Upper lobe of left lung (tissue), 6 donors: Measurements from ENCODE around the gene MAPK7. TPM values are rescaled to one million over a fixed set of nuclear protein-coding genes. Genes with fewer than 3 reads are reported as not detected.

ENCODE experiments used
- ATAC-seq, 2 donors: fragments of 200-7000 bp; cut with Tn5 transposase; one replicate each; pipeline ENCODE4 v1.9.1; 2022; ENCODE audit warnings: mild to moderate bottlenecking in 2 of 2, moderate library complexity in 2 of 2; ENCODE audit not compliant: low FRiP score in 2 of 2
- DNase-seq, 2 donors: peaks; one replicate each; pipeline ENCODE4 v3.0.0-alpha.2; 2019 to 2020
- H3K27ac ChIP-seq, 4 donors: fragments of 200-600 bp; sonication (generic); one replicate each; pipeline ENCODE4 v1.5.1; 2016 to 2019
- H3K27me3 ChIP-seq, 4 donors: fragments of 200-600 bp; sonication (generic); one replicate each; pipeline ENCODE4 v1.5.1; 2017 to 2019
- H3K36me3 ChIP-seq, 4 donors: fragments of 200-600 bp; sonication (generic); one replicate each; pipeline ENCODE4 v1.5.1; 2016 to 2019
- H3K4me1 ChIP-seq, 4 donors: fragments of 200-600 bp; sonication (generic); one replicate each; pipeline ENCODE4 v1.5.1; 2018 to 2019
- H3K4me3 ChIP-seq, 4 donors: fragments of 200-600 bp; sonication (generic); one replicate each; pipeline ENCODE4 v1.5.1; 2017 to 2019; ENCODE audit warnings: mild to moderate bottlenecking in 2 of 4, moderate library complexity in 1 of 4
- H3K9me3 ChIP-seq, 4 donors: fragments of 200-600 bp; sonication (generic); one replicate each; pipeline ENCODE4 v1.5.1; 2018 to 2019
- EP300 ChIP-seq, 4 donors: sonication (generic); formaldehyde crosslinking; IDR thresholded peaks; one replicate each; pipeline ENCODE4 v1.5.1; 2017; ENCODE audit warnings: antibody characterized with exemption in 4 of 4, control low read depth in 2 of 4
- POLR2A ChIP-seq, 4 donors: fragments of 450-650 bp; IDR thresholded peaks; one replicate each; pipeline ENCODE4 v1.5.1; 2016 to 2017; ENCODE audit warnings: antibody characterized with exemption in 4 of 4, mild to moderate bottlenecking in 2 of 4
- POLR2AphosphoS5 ChIP-seq, 2 donors: sonication (generic); formaldehyde crosslinking; IDR thresholded peaks; one replicate each; pipeline ENCODE4 v1.5.1; 2017; ENCODE audit warnings: antibody characterized with exemption in 2 of 2
- WGBS, 2 donors: methylation state at CpG; one replicate each; pipeline ENCODE4 v1.1.5; 2017 to 2018; 5-methylcytosine and 5-hydroxymethylcytosine counted together
- total RNA-seq, 6 donors: library from RNA; depleted of rRNA in 4 of 6; stranded (reverse); fragments of >200 nt in 4 of 6; gene quantifications; one replicate each; pipeline versions ENCODE4 v1.1.0 to v1.2.1, GENCODE V29; 2016 to 2021
- TF ChIP-seq, protein P1 (sequence below), 6 experiments: fragments of 450-650 bp in 4 of 6; fragments of 200-600 bp in 2 of 6; sonication (generic) in 2 of 6; IDR thresholded peaks; one replicate each; pipeline ENCODE4 v1.5.1; 2016 to 2019; ENCODE audit warnings: antibody characterized with exemption in 6 of 6
- donor health status: DM: no; HTN: no; CAD: no; lungs with moderate emphysema.
- donor health status: DM: no; HTN: yes; CAD: no; lungs with severe emphysema.

MAPK7 gene
- total RNA-seq, 6 donors from 2014 or later, result 20.1 to 77.2 (median 37.6) TPM

DNA sequence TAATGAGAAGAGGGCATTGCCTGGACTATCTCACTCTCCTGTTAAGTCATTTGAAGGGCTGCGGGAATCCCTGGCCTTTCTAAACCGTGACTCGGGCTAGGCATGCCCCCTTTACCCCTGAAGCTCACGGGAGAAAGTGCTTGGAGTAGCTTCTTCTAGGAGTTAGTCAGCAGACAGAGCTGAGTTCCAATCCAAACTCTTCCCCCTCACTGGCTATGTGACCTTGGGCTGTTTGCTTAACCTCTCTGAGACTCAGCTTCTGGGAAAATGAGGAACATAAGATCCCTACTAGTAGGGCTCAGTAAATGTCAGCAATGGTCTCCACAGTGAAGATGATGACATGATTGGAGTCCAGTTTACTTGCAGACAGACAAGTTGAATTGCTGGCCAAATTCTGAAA is 10.1 kb upstream of the MAPK7 start:
- Histone ChIP-seq H3K27me3 (no peaks in the 10 kb centered on the region), H3K36me3 (no peaks in the 10 kb centered on the region), H3K4me3 (no peak overlapping the region), H3K27ac (peak overlapping the region in 1 of 4 donors; percentile 10), H3K4me1 (peaks cover 21 to 42% (median 33%) of the 10 kb centered on the region in 4 donors), H3K9me3 (no peaks in the 10 kb centered on the region)
- no peak for DNase-seq
- TF ChIP-seq, protein P1, sequence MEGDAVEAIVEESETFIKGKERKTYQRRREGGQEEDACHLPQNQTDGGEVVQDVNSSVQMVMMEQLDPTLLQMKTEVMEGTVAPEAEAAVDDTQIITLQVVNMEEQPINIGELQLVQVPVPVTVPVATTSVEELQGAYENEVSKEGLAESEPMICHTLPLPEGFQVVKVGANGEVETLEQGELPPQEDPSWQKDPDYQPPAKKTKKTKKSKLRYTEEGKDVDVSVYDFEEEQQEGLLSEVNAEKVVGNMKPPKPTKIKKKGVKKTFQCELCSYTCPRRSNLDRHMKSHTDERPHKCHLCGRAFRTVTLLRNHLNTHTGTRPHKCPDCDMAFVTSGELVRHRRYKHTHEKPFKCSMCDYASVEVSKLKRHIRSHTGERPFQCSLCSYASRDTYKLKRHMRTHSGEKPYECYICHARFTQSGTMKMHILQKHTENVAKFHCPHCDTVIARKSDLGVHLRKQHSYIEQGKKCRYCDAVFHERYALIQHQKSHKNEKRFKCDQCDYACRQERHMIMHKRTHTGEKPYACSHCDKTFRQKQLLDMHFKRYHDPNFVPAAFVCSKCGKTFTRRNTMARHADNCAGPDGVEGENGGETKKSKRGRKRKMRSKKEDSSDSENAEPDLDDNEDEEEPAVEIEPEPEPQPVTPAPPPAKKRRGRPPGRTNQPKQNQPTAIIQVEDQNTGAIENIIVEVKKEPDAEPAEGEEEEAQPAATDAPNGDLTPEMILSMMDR (IDR thresholded peaks at IDR 0.05), result no peak
- TF ChIP-seq EP300 (IDR thresholded peaks at IDR 0.05), result no peak
- TF ChIP-seq POLR2AphosphoS5 (IDR thresholded peaks at IDR 0.05), result no peak
- TF ChIP-seq POLR2A (IDR thresholded peaks at IDR 0.05), result no peak
- 85 to 100% methylated on average over 4 of the region's 4 CpGs for WGBS, 2 donors
- no peak for ATAC-seq

DNA sequence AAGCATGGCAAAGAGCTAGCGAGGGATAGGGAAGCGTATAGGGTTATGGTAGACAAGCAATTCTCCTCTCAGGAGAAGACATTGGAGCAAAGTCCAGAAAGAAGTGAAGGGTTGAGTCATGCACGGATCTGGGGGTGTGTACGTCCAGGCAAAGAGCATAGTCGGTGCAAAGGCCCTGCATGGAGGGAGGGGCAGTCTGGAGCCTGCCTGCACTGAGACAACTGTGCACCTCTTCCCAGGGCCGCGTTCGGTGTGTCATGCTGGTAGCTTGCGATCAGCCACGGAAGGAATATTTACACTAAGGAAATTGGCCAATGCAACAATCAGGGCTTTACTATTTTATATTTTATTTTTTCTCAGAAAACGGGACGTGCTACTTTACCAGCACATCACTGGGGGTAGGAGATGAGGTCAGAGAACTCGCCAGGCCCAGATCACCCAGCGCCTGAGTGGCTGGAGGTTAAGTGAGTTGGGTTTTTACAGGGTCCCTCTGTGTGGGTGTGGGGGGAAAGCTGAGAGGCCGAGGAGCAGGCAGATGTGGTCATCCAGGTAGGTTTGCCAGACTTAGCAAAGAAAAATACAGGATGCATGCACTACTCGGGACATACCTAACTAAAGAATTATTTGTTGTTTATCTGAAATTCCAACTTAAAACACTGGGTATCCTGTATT is 9.1 kb upstream of the MAPK7 start:
- Histone ChIP-seq H3K27ac (peak overlapping the region in 3 of 4 donors; percentile 18 to 38 (median 30)), H3K4me1 (peaks cover 21 to 42% (median 31%) of the 10 kb centered on the region in 4 donors), H3K27me3 (no peaks in the 10 kb centered on the region), H3K9me3 (no peaks in the 10 kb centered on the region), H3K36me3 (no peaks in the 10 kb centered on the region), H3K4me3 (no peak overlapping the region)
- TF ChIP-seq, protein P1 (IDR thresholded peaks at IDR 0.05), result no peak
- no peak for TF ChIP-seq POLR2A (IDR thresholded peaks at IDR 0.05)
- no peak for DNase-seq
- 88% methylated on average over 16 of the region's 16 CpGs for WGBS, 2 donors
- no peak for ATAC-seq

DNA sequence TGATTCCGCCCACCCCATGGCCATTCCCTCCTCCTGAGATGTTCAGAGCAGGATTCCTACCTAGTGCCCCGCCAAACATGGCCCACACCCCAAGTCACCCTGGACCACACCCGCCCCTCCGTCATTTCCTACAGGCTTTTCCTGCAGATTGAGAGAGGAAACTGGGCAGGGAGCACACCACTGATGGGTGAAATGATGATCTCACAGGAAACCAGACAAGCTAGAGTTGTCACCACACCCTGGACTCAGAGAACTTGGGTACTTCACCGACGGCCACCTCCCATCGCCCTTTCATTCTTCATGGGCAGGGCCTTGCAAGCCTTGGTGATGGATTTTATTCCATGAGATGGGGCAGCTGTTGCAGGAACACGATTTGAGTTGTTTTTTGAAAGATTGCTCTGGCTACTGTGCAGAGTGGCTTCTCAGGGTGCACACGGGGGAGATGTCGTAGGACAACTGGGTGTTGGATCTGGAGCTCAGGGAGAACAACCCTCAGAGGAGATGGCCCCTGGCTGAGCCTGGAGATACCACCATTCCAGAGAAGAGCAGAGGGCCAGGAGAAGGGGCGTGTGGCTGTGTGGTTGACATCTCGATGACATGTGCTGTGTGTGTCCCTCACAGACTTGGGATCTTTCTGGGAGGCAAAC is 8.3 kb upstream of the MAPK7 start:
- ATAC-seq, result peak; percentile 27 to 74
- TF ChIP-seq, protein P1 (IDR thresholded peaks at IDR 0.05), result no peak
- TF ChIP-seq EP300 (IDR thresholded peaks at IDR 0.05) (peak in 2 of 4 donors; percentile 86 to 89), POLR2AphosphoS5 (IDR thresholded peaks at IDR 0.05) (peak; percentile 39 to 53), POLR2A (IDR thresholded peaks at IDR 0.05) (no peak)

DNA sequence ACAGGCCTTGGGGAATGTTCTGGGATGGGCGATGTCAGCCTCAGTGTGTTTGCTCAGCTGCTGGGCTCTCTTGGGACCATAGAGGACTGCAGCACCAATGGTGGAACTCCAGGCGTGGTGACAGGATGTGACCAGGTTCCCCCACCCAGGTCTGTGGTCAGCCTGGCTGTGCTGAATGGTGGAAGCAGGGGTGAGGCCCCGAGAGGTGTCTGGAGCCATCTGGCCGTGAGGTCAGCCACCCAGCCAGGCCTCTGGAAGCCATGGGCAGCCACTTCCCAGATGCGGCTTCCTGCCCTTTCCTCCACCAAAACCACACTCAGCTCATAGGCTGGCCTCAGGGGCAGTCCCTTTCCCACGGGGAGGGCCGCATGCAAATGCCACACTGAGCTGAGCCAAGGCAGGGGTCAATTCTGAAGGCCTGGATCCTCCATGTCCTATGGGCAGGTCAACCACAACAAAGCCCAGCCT is 7.8 kb upstream of the MAPK7 start:
- no peaks in the 10 kb centered on the region for H3K36me3 ChIP-seq
- DNase-seq, result peak in 1 of 2 donors; percentile 54
- H3K27ac ChIP-seq, result peak overlapping the region; percentile 9 to 81 (median 40)
- peak; percentile 52 to 57 for ATAC-seq
- WGBS, 2 donors, result 56 to 58% methylated on average over 5 to 7 of the region's 7 CpGs
- no peaks in the 10 kb centered on the region for H3K27me3 ChIP-seq
- TF ChIP-seq EP300 (IDR thresholded peaks at IDR 0.05), result no peak
- TF ChIP-seq, protein P1 (IDR thresholded peaks at IDR 0.05), result no peak
- peak; percentile 32 to 41 for TF ChIP-seq POLR2AphosphoS5 (IDR thresholded peaks at IDR 0.05)
- no peak for TF ChIP-seq POLR2A (IDR thresholded peaks at IDR 0.05)
- H3K9me3 ChIP-seq, result no peaks in the 10 kb centered on the region
- H3K4me3 ChIP-seq, result no peak overlapping the region
- peaks cover 21 to 42% (median 31%) of the 10 kb centered on the region in 4 donors for H3K4me1 ChIP-seq

More for the DNA sequence above, 8.3 kb upstream of the MAPK7 start:
- Histone ChIP-seq H3K4me1 (peaks cover 21 to 42% (median 31%) of the 10 kb centered on the region in 4 donors), H3K9me3 (no peaks in the 10 kb centered on the region), H3K27ac (peak overlapping the region; percentile 9 to 81 (median 46)), H3K36me3 (no peaks in the 10 kb centered on the region), H3K27me3 (no peaks in the 10 kb centered on the region), H3K4me3 (no peak overlapping the region)
- DNase-seq, result peak in 1 of 2 donors; percentile 37
- 47 to 70% methylated on average over 10 to 12 of the region's 12 CpGs for WGBS, 2 donors
